GM12878 (cell line): ENCODE data around the gene METTL4. TPM values are rescaled to one million over a fixed set of nuclear protein-coding genes. Genes with fewer than 3 reads are reported as not detected.

ENCODE experiments used
- ATAC-seq: fragments of 200-7000 bp; cut with Tn5 transposase; 3 replicates; pipeline ENCODE4 v1.9.1; 2020; ENCODE audit warnings: mild to moderate bottlenecking, moderate library complexity
- BruUV-seq: library from RNA; stranded (reverse); fragments of 400-500 nt; replicated peaks from 2 replicates; lab custom pipeline; 2021; lab: Mats Ljungman, UMichigan
- CTCF ChIA-PET: fragments of 300-600 bp; sonication (Branson Sonifier 250); formaldehyde crosslinking; extraction: SDS; loops from one replicate; lab custom pipeline; 2021; ENCODE audit warnings: inconsistent platforms; lab: Yijun Ruan, JAX
- POLR2A ChIA-PET: fragments of 350-600 bp; formaldehyde crosslinking; extraction: SDS; loops from one replicate; lab custom pipeline; 2021; ENCODE audit warnings: inconsistent platforms; lab: Charles Lee
- RAD21 ChIA-PET: fragments of 300-600 bp; sonication (Branson Sonifier 250); formaldehyde crosslinking; loops from one replicate; lab custom pipeline; 2023; ENCODE audit warnings: antibody characterized with exemption; ENCODE audit not compliant: unreplicated experiment; lab: Charles Lee
- SMC1A ChIA-PET: fragments of 300-600 bp; sonication (Branson Sonifier 250); formaldehyde crosslinking; loops from one replicate; lab custom pipeline; 2023; ENCODE audit not compliant: unreplicated experiment, uncharacterized antibody; lab: Charles Lee
- DNase-seq: peaks from one replicate; pipeline ENCODE4 v3.0.0-alpha.2; 2011; ENCODE audit warnings: low read depth, low spot score
- FAIRE-seq: peaks from 3 replicates; lab custom pipeline; 2011; peaks lifted over from hg19 to GRCh38; lab: Jason Lieb, UNC
- H2AFZ ChIP-seq: 2 replicates; pipeline ENCODE4 v1.6.0; 2011; ENCODE audit warnings: low read depth, low read length, control low read depth; ENCODE audit not compliant: control insufficient read depth
- H3K27ac ChIP-seq: 2 replicates; pipeline ENCODE4 v1.5.1; 2011; ENCODE audit warnings: control low read depth; ENCODE audit not compliant: control insufficient read depth, insufficient read depth
- H3K27me3 ChIP-seq, 2 experiments: replicated peaks in 1 of 2; 2 replicates each; pipeline versions ENCODE4 v1.6.0 to v1.6.1; 2011; ENCODE audit warnings: low read length in 1 of 2; ENCODE audit not compliant: control insufficient read depth in 2 of 2, insufficient read depth in 2 of 2
- H3K36me3 ChIP-seq, 2 experiments: 2 replicates each; pipeline ENCODE4 v1.5.1; 2011; ENCODE audit warnings: low read length in 1 of 2; ENCODE audit not compliant: control insufficient read depth in 2 of 2, insufficient read depth in 2 of 2
- H3K4me1 ChIP-seq: 2 replicates; pipeline ENCODE4 v1.6.1; 2011; ENCODE audit warnings: mild to moderate bottlenecking, low read length, moderate library complexity, mixed read lengths; ENCODE audit not compliant: control insufficient read depth, insufficient read depth
- H3K4me2 ChIP-seq: 2 replicates; pipeline ENCODE4 v1.6.0; 2011; ENCODE audit warnings: control low read depth; ENCODE audit not compliant: control insufficient read depth, insufficient read depth
- H3K4me3 ChIP-seq: fragments of 200-600 bp; sonication (generic); 2 replicates; pipeline ENCODE4 v1.5.1; 2016
- H3K79me2 ChIP-seq: 2 replicates; pipeline ENCODE4 v1.6.0; 2011; ENCODE audit warnings: low read length; ENCODE audit not compliant: control insufficient read depth, insufficient read depth
- H3K9ac ChIP-seq: 2 replicates; pipeline ENCODE4 v1.8.0; 2011; ENCODE audit warnings: low read length, control low read depth, mixed read lengths; ENCODE audit not compliant: control insufficient read depth, insufficient read depth
- H3K9me3 ChIP-seq: replicated peaks from 3 replicates; pipeline ENCODE4 v1.5.1; 2011; ENCODE audit warnings: mild to moderate bottlenecking, low read length; ENCODE audit not compliant: control insufficient read depth, insufficient read depth
- H4K20me1 ChIP-seq: 2 replicates; pipeline ENCODE4 v1.6.0; 2011; ENCODE audit not compliant: control insufficient read depth, insufficient read depth
- ATF7 ChIP-seq: fragments of 450-650 bp; IDR thresholded peaks from 2 replicates; pipeline ENCODE4 v1.6.1; 2016; ENCODE audit warnings: low read depth, mild to moderate bottlenecking
- CREM ChIP-seq: IDR thresholded peaks from 2 replicates; pipeline ENCODE4 v1.6.1; 2014; ENCODE audit warnings: antibody characterized with exemption, low read depth
- GABPA ChIP-seq: IDR thresholded peaks from 2 replicates; pipeline ENCODE4 v1.6.1; 2014; ENCODE audit warnings: antibody characterized with exemption, low read depth, mild to moderate bottlenecking, inconsistent platforms
- GATAD2B ChIP-seq: fragments of 450-650 bp; conservative IDR thresholded peaks from 2 replicates; pipeline ENCODE4 v1.6.1; 2017; ENCODE audit warnings: low read depth, mild to moderate bottlenecking, moderate library complexity
- HDAC6 ChIP-seq: fragments of 200-600 bp; sonication (generic); IDR thresholded peaks from one replicate; pipeline ENCODE4 v1.8.0; 2017; ENCODE audit warnings: antibody characterized with exemption; ENCODE audit not compliant: unreplicated experiment
- NFYA ChIP-seq: IDR thresholded peaks from 2 replicates; pipeline ENCODE4 v1.6.1; 2011; ENCODE audit warnings: low read depth, mild to moderate bottlenecking, low read length, improper control_type of control experiment, borderline replicate concordance
- POLR2AphosphoS5 ChIP-seq: IDR thresholded peaks from 2 replicates; pipeline ENCODE4 v1.6.1; 2011; ENCODE audit warnings: mild to moderate bottlenecking, low read length, inconsistent platforms
- RELA ChIP-seq: fragments of 450-650 bp; IDR thresholded peaks from 2 replicates; pipeline ENCODE4 v1.8.0; 2014; ENCODE audit warnings: borderline replicate concordance; ENCODE audit not compliant: partially characterized antibody
- SRF ChIP-seq, 2 experiments: IDR thresholded peaks; 2 replicates each; pipeline ENCODE4 v1.6.1; 2011; ENCODE audit warnings: low read depth in 2 of 2, low read length in 2 of 2, mild to moderate bottlenecking in 1 of 2, moderate library complexity in 1 of 2
- WRNIP1 ChIP-seq: IDR thresholded peaks from 2 replicates; pipeline ENCODE4 v1.6.1; 2011; ENCODE audit warnings: low read depth, low read length, improper control_type of control experiment, borderline replicate concordance
- WGBS: methylation state at CpG from one replicate; pipeline ENCODE4 v1.1.6; 2016; ENCODE audit warnings: low lambda C conversion rate; ENCODE audit not compliant: insufficient replicate concordance, insufficient coverage; ENCODE audit errors: missing lambda C conversion rate; 5-methylcytosine and 5-hydroxymethylcytosine counted together
- in situ Hi-C: fragments of 300-500 bp; cut with MboI; formaldehyde crosslinking; loops from 9 replicates; pipeline ENCODE4 v1.14.3; 2018; ENCODE audit warnings: mixed read lengths
- intact Hi-C: fragments of 100-400 bp; cut with micrococcal nuclease; formaldehyde crosslinking; loops from one replicate; pipeline ENCODE4 v1.14.2; 2022; ENCODE audit not compliant: unreplicated experiment
- polyA plus RNA-seq, 11 experiments: library from polyadenylated mRNA; depleted of rRNA in 4 of 11; unstranded in 6 of 11; stranded (reverse) in 5 of 11; fragments of >200 nt; fragmentation: Nextera tagmentation in 4 of 11; fragmentation: Illumina TruSeq in 1 of 11; extraction: Ambion mirVana in 4 of 11; extraction: Trizol in 1 of 11; gene quantifications; 1 replicate in 1 of 11; 2 replicates in 10 of 11; pipeline versions ENCODE4 v1.2.1 to v1.2.3, GENCODE V29; 2011 to 2016; ENCODE audit warnings: inconsistent platforms in 2 of 11, missing spikeins in 2 of 11, low read depth in 1 of 11
- total RNA-seq, 4 experiments: library from RNA; depleted of rRNA in 3 of 4; stranded (reverse); fragments of >200 nt in 3 of 4; fragmentation: Illumina TruSeq in 1 of 4; extraction: Trizol in 1 of 4; gene quantifications; 2 replicates each; pipeline versions ENCODE4 v1.2.1 to v1.2.3, GENCODE V29; 2013 to 2021
- TF ChIP-seq, protein P1 (sequence below): fragments of 450-650 bp; IDR thresholded peaks from 2 replicates; pipeline ENCODE4 v1.6.1; 2017; ENCODE audit warnings: mild to moderate bottlenecking
- TF ChIP-seq, protein P2 (sequence below): IDR thresholded peaks from 2 replicates; pipeline ENCODE4 v1.6.1; 2012; ENCODE audit warnings: low read depth, low read length, improper control_type of control experiment
- TF ChIP-seq, protein P3 (sequence below): fragments of 450-650 bp; IDR thresholded peaks from 2 replicates; pipeline ENCODE4 v1.6.1; 2017; ENCODE audit warnings: low read depth, mild to moderate bottlenecking, moderate library complexity
- TF ChIP-seq, protein P4 (sequence below): IDR thresholded peaks from 2 replicates; pipeline ENCODE4 v1.6.1; 2011; ENCODE audit warnings: low read depth, mild to moderate bottlenecking, low read length, moderate library complexity, borderline replicate concordance; ENCODE audit errors: extremely low read depth

Gene METTL4
- total and polyA plus RNA-seq, 10 of the 15 experiments (the other 5 are each of a cell fraction or from before 2014, with no cell fraction given), result 4.9 to 15.2 (median 12.3) TPM

DNA sequence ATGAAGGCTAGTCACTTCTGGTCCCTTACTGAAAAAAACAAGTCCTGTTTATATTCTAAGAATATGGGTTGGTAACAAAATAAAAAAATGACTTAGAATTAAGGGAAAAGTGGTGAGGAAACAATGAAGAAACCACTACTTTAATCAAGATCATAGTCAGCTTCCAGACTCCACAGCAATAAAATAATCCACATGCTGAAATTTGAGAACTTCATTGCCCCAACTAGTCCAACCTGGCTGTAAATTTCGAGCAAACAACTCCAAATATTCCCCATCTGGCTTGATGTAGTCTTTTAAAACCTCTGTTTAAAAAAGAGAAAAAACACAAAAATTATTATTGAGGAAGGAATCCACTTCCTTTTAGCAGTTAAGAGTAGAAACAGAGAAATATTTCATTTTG is 32.5 kb downstream of the METTL4 start:
- H3K27me3 ChIP-seq, result no peaks in the 10 kb centered on the region
- no peak overlapping the region for H3K27ac ChIP-seq
- H3K9ac ChIP-seq, result no peak overlapping the region
- 28% methylated on average over 1 of the region's 1 CpG for WGBS
- H3K4me3 ChIP-seq, result no peak overlapping the region
- TF ChIP-seq POLR2AphosphoS5 (no peak), WRNIP1 (no peak), NFYA (no peak), SRF (IDR thresholded peaks at IDR 0.05; ENCODE audit: low read depth in 2 of 2, low read length in 2 of 2) (no peak), ATF7 (no peak), GABPA (no peak), HDAC6 (no peak), CREM (no peak), RELA (no peak), GATAD2B (no peak)
- TF ChIP-seq, protein P1, sequence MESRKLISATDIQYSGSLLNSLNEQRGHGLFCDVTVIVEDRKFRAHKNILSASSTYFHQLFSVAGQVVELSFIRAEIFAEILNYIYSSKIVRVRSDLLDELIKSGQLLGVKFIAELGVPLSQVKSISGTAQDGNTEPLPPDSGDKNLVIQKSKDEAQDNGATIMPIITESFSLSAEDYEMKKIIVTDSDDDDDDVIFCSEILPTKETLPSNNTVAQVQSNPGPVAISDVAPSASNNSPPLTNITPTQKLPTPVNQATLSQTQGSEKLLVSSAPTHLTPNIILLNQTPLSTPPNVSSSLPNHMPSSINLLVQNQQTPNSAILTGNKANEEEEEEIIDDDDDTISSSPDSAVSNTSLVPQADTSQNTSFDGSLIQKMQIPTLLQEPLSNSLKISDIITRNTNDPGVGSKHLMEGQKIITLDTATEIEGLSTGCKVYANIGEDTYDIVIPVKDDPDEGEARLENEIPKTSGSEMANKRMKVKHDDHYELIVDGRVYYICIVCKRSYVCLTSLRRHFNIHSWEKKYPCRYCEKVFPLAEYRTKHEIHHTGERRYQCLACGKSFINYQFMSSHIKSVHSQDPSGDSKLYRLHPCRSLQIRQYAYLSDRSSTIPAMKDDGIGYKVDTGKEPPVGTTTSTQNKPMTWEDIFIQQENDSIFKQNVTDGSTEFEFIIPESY, result no peak
- TF ChIP-seq, protein P2, sequence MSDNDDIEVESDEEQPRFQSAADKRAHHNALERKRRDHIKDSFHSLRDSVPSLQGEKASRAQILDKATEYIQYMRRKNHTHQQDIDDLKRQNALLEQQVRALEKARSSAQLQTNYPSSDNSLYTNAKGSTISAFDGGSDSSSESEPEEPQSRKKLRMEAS, result no peak
- TF ChIP-seq, protein P3, sequence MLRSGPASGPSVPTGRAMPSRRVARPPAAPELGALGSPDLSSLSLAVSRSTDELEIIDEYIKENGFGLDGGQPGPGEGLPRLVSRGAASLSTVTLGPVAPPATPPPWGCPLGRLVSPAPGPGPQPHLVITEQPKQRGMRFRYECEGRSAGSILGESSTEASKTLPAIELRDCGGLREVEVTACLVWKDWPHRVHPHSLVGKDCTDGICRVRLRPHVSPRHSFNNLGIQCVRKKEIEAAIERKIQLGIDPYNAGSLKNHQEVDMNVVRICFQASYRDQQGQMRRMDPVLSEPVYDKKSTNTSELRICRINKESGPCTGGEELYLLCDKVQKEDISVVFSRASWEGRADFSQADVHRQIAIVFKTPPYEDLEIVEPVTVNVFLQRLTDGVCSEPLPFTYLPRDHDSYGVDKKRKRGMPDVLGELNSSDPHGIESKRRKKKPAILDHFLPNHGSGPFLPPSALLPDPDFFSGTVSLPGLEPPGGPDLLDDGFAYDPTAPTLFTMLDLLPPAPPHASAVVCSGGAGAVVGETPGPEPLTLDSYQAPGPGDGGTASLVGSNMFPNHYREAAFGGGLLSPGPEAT, result no peak
- TF ChIP-seq, protein P4, sequence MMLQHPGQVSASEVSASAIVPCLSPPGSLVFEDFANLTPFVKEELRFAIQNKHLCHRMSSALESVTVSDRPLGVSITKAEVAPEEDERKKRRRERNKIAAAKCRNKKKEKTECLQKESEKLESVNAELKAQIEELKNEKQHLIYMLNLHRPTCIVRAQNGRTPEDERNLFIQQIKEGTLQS, result no peak
- H3K79me2 ChIP-seq, result no peaks in the 10 kb centered on the region
- ATAC-seq, result no peak
- peaks cover 0 to 2% of the 10 kb centered on the region in 2 experiments; a peak in 2 of 4 replicates for H3K36me3 ChIP-seq
- intact Hi-C loops (no loop called here), in situ Hi-C loops (no loop called here)
- ChIA-PET POLR2A (no interaction called here), SMC1A (interaction anchor here (1.1 kb wide), 1 partner anchor 177 kb away, joined by 3 read pairs; no protein-coding TSS in a partner anchor), CTCF (interaction anchor here (1.2 to 1.7 kb wide), 2 partner anchors 18 to 432 kb away, joined by 3 to 9 read pairs; no protein-coding TSS in a partner anchor), RAD21 (no interaction called here)
- DNase-seq, result no peak
- no peaks in the 10 kb centered on the region for H4K20me1 ChIP-seq
- H3K4me2 ChIP-seq, result no peak overlapping the region
- BruUV-seq, result no TSS peak
- FAIRE-seq, result no peak
- H2AFZ ChIP-seq, result no peak overlapping the region
- no peaks in the 10 kb centered on the region for H3K4me1 ChIP-seq
- no peaks in the 10 kb centered on the region for H3K9me3 ChIP-seq
